CD8-positive, alpha-beta memory T cell (primary cell): Measurements from ENCODE around the gene KLF2. TPM values are rescaled to one million over a fixed set of nuclear protein-coding genes. Genes with fewer than 3 reads are reported as not detected.

Experiments
- CTCF ChIA-PET: fragments of 350-600 bp; sonication (Branson Sonifier 250); formaldehyde crosslinking; loops from one replicate; lab custom pipeline; 2021; ENCODE audit warnings: antibody characterized with exemption; lab: Charles Lee
- POLR2A ChIA-PET: fragments of 350-600 bp; sonication (Branson Sonifier 250); formaldehyde crosslinking; loops from one replicate; lab custom pipeline; 2021; ENCODE audit warnings: antibody characterized with exemption; lab: Charles Lee
- DNase-seq, 5 donors: peaks; one replicate each; pipeline versions ENCODE4 v3.0.0 to v3.0.0-alpha.2; 2020 to 2022; ENCODE audit warnings: mixed read lengths in 1 of 5
- H3K27ac ChIP-seq: one replicate; pipeline ENCODE4 v1.7.0; 2013; ENCODE audit warnings: low read depth, mild to moderate bottlenecking, low read length, moderate library complexity
- H3K27me3 ChIP-seq: 2 replicates; pipeline ENCODE4 v1.7.0; 2013; ENCODE audit warnings: low read length, mild to moderate bottlenecking; ENCODE audit not compliant: insufficient read depth, poor library complexity, severe bottlenecking
- H3K36me3 ChIP-seq: 2 replicates; pipeline ENCODE4 v1.7.0; 2013; ENCODE audit warnings: mild to moderate bottlenecking, low read length, moderate library complexity; ENCODE audit not compliant: insufficient read depth
- H3K4me1 ChIP-seq: 2 replicates; pipeline ENCODE4 v1.7.0; 2013; ENCODE audit warnings: mild to moderate bottlenecking, low read length, moderate library complexity; ENCODE audit not compliant: insufficient read depth
- H3K4me3 ChIP-seq: 2 replicates; pipeline ENCODE4 v1.7.0; 2013; ENCODE audit warnings: mild to moderate bottlenecking, low read length
- H3K9me3 ChIP-seq: 2 replicates; pipeline ENCODE4 v1.7.0; 2013; ENCODE audit warnings: mild to moderate bottlenecking, low read length
- H3K27ac Mint-ChIP-seq, 8 donors: one replicate each; pipeline ENCODE4 v1.8.0; 2020 to 2021; ENCODE audit warnings: mixed read lengths in 8 of 8, mild to moderate bottlenecking in 6 of 8, inconsistent platforms in 3 of 8, moderate library complexity in 3 of 8
- H3K27me3 Mint-ChIP-seq, 2 donors: one replicate each; pipeline ENCODE4 v1.8.0; 2020 to 2021; ENCODE audit warnings: mixed read lengths in 2 of 2, mild to moderate bottlenecking in 1 of 2, moderate library complexity in 1 of 2
- H3K36me3 Mint-ChIP-seq, 3 donors: one replicate each; pipeline ENCODE4 v1.8.0; 2020 to 2021; ENCODE audit warnings: mixed read lengths in 3 of 3, inconsistent platforms in 1 of 3, mild to moderate bottlenecking in 1 of 3
- H3K4me1 Mint-ChIP-seq, 3 donors: one replicate each; pipeline ENCODE4 v1.8.0; 2020 to 2021; ENCODE audit warnings: mixed read lengths in 3 of 3, inconsistent platforms in 1 of 3, mild to moderate bottlenecking in 1 of 3
- H3K4me3 Mint-ChIP-seq, 7 donors: one replicate each; pipeline ENCODE4 v1.8.0; 2020 to 2021; ENCODE audit warnings: mixed read lengths in 7 of 7, mild to moderate bottlenecking in 6 of 7, moderate library complexity in 4 of 7, inconsistent platforms in 2 of 7
- H3K9me3 Mint-ChIP-seq, 5 donors: one replicate each; pipeline ENCODE4 v1.8.0; 2020 to 2022; ENCODE audit warnings: mixed read lengths in 5 of 5, mild to moderate bottlenecking in 3 of 5, moderate library complexity in 2 of 5, inconsistent platforms in 1 of 5
- polyA plus RNA-seq: library from polyadenylated mRNA; unstranded; fragments of 300-500 nt; fragmentation: Illumina TruSeq; gene quantifications from one replicate; pipeline ENCODE4 v1.2.3, GENCODE V29; 2021
- total RNA-seq, 2 experiments: library from RNA; stranded (reverse); gene quantifications; one replicate each; pipeline ENCODE4 v1.2.3, GENCODE V29; 2021

The KLF2 gene
- total and polyA plus RNA-seq, 3 experiments from 2014 or later = 33.7 to 219 (median 37.5) TPM

DNA sequence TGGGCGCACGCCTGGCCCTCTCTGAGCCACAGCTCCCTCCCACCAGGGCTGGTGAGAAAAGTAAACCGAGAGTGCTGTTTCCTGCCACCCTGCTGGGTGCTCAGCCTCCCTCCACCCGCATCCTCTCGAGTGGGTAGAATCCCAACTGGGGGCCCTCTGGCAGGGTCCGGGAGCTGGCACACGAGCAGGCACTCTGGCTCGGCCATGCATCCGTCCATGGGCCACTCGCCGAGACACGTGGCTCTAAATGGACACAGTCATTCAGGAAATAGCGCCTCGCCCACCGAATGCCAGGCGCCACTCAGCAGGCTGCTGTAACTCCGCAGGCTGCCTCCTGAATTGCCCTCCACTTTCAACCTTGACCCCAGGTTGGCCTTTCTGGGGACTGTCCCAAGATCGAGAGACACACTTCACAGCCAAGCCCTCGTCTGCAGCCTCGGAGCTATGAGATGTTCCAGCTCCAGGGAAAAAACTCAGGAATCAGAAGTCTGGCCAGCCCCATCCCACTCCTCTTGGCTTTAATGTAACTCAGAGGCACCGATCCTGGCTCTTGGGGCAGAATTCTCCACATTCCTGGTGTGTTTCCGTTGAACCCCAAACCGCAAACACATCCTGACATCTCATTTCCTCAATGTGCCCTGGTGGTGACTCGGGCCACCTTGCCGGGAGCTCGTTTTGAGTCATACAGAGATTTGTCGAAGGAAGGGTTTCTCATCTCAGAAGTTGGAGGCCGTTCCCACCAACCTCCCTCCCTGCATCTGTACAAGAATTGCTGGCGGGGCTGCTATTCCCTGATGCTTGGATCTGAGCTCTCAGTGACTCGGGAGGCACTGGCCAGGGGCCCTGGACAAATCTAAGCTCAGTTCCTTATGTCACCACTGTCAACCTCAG is 14.1 kb downstream of the KLF2 start:
- Histone ChIP-seq H3K27ac (peak overlapping the region; percentile 50), H3K4me3 (peak overlapping the region; percentile 59), H3K9me3 (no peaks in the 10 kb centered on the region), H3K27me3 (no peaks in the 10 kb centered on the region), H3K4me1 (peaks cover 73% of the 10 kb centered on the region), H3K36me3 (no peaks in the 10 kb centered on the region)
- peak; percentile 36 to 67 (median 48) for DNase-seq
- peaks cover 63 to 70% (median 69%) of the 10 kb centered on the region in 3 donors for H3K4me1 Mint-ChIP-seq
- peak overlapping the region; percentile 82 to 99 (median 96) for H3K27ac Mint-ChIP-seq
- no peaks in the 10 kb centered on the region for H3K9me3 Mint-ChIP-seq
- CTCF ChIA-PET = interaction anchor here (0.9 to 22.1 kb wide), 12 partner anchors 9 to 95 kb away, joined by 3 to 403 read pairs (median 4); partner anchors contain the start of gene KLF2
- no peaks in the 10 kb centered on the region for H3K27me3 Mint-ChIP-seq
- peak overlapping the region; percentile 76 to 94 (median 88) for H3K4me3 Mint-ChIP-seq
- POLR2A ChIA-PET = interaction anchor here (1.0 to 8.7 kb wide), 13 partner anchors 8 to 44 kb away, joined by 3 to 137 read pairs (median 6); partner anchors contain the start of gene KLF2
- no peaks in the 10 kb centered on the region for H3K36me3 Mint-ChIP-seq

DNA sequence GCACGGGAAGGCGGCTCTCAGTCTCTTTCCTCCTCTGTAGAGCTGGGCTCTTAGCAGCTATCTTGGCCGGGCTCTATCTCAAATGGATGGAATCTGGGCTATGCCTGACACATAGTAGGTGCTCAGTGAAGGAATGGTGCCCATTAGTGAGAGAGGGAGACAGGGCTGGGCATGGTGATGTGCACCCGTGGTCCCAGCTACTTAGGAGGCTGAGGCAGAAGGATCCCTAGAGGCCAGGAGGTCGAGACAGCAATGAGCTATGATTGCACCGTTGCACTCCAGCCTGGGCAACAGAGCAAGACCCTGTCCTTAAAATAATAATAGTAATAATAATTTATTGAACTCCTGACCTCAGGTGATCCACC is 14.7 kb downstream of the KLF2 start:
- Mint-ChIP-seq H3K36me3 (no peaks in the 10 kb centered on the region), H3K4me3 (peak overlapping the region; percentile 76 to 94 (median 88)), H3K27me3 (no peaks in the 10 kb centered on the region), H3K27ac (peak overlapping the region; percentile 82 to 99 (median 96)), H3K9me3 (no peaks in the 10 kb centered on the region), H3K4me1 (peaks cover 61 to 67% (median 66%) of the 10 kb centered on the region in 3 donors)
- ChIA-PET CTCF (interaction anchor here (0.9 to 22.1 kb wide), 12 partner anchors 9 to 96 kb away, joined by 3 to 403 read pairs (median 4); partner anchors contain the start of gene KLF2), POLR2A (interaction anchor here (1.0 to 8.7 kb wide), 11 partner anchors 8 to 44 kb away, joined by 3 to 137 read pairs (median 8); partner anchors contain the start of gene KLF2)
- peaks cover 73% of the 10 kb centered on the region for H3K4me1 ChIP-seq
- H3K4me3 ChIP-seq = peak overlapping the region; percentile 59
- H3K27me3 ChIP-seq = no peaks in the 10 kb centered on the region
- peak overlapping the region; percentile 50 for H3K27ac ChIP-seq
- DNase-seq = no peak
- H3K36me3 ChIP-seq = no peaks in the 10 kb centered on the region
- H3K9me3 ChIP-seq = no peaks in the 10 kb centered on the region

DNA sequence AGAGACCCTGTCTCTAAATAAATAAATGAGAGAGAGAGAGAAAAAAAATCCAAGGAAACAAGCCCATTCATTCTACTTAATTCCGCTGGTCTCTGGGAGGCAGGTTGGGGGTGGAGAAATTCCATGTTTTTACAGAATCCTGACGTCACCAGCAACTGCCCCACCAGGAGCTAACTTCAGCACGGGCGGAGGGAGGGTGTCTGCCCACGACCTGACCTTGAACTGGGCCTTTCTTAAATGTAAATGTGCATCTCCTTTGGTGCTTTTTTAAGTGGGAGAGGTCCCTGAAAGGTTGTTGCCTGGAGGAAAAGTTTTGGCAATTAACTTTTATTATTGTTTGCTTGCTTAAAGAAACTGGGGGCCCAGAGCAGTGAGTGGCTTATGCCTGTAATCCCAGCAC is 15.5 kb downstream of the KLF2 start:
- peak overlapping the region; percentile 4 to 81 (median 52) for H3K27ac Mint-ChIP-seq
- ChIA-PET POLR2A (interaction anchor here (1.0 to 8.7 kb wide), 5 partner anchors 10 to 38 kb away, joined by 3 to 137 read pairs (median 6); no protein-coding TSS in a partner anchor), CTCF (interaction anchor here (0.9 to 22.1 kb wide), 6 partner anchors 10 to 43 kb away, joined by 3 to 403 read pairs (median 8); no protein-coding TSS in a partner anchor)
- H3K4me3 Mint-ChIP-seq = peak overlapping the region in 3 of 7 donors; percentile 8 to 57 (median 12)
- H3K36me3 Mint-ChIP-seq = no peaks in the 10 kb centered on the region
- no peak overlapping the region for H3K4me3 ChIP-seq
- no peaks in the 10 kb centered on the region for H3K36me3 ChIP-seq
- H3K4me1 Mint-ChIP-seq = peaks cover 57 to 64% (median 63%) of the 10 kb centered on the region in 3 donors
- no peaks in the 10 kb centered on the region for H3K9me3 ChIP-seq
- no peaks in the 10 kb centered on the region for H3K27me3 ChIP-seq
- H3K9me3 Mint-ChIP-seq = no peaks in the 10 kb centered on the region
- DNase-seq = no peak
- H3K27me3 Mint-ChIP-seq = no peaks in the 10 kb centered on the region
- H3K27ac ChIP-seq = no peak overlapping the region
- H3K4me1 ChIP-seq = peaks cover 73% of the 10 kb centered on the region

DNA sequence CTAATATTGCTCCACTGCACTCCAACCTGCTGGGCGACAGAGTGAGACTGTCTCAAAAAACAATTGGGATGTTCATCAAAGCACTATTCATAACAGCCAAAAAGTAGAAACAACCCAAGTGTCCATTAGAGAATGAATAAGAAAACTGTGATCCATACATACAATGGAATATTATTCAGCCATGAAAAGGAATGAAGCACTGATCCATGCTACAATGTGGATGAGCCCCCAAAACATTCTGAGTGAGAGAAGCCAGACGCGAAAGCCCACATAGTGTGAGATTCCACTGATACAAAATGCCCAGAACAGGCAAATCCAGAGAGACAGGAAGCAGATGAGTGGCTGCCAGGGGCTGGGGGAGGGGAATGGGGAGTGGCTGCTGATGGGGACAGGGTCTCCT is 16.0 kb downstream of the KLF2 start:
- Mint-ChIP-seq H3K27me3 (no peaks in the 10 kb centered on the region), H3K9me3 (no peaks in the 10 kb centered on the region), H3K27ac (peak overlapping the region in 6 of 8 donors; percentile 4 to 81 (median 74)), H3K4me1 (peaks cover 58 to 69% (median 68%) of the 10 kb centered on the region in 3 donors), H3K4me3 (peak overlapping the region in 4 of 7 donors; percentile 8 to 45 (median 32)), H3K36me3 (no peaks in the 10 kb centered on the region)
- no peaks in the 10 kb centered on the region for H3K9me3 ChIP-seq
- H3K27me3 ChIP-seq = no peaks in the 10 kb centered on the region
- ChIA-PET CTCF (interaction anchor here (1.0 to 22.1 kb wide), 3 partner anchors 10 to 43 kb away, joined by 3 to 403 read pairs (median 30); no protein-coding TSS in a partner anchor), POLR2A (interaction anchor here (0.8 to 8.7 kb wide), 4 partner anchors 10 to 27 kb away, joined by 3 to 137 read pairs (median 4); no protein-coding TSS in a partner anchor)
- H3K27ac ChIP-seq = no peak overlapping the region
- peaks cover 70% of the 10 kb centered on the region for H3K4me1 ChIP-seq
- no peaks in the 10 kb centered on the region for H3K36me3 ChIP-seq
- H3K4me3 ChIP-seq = no peak overlapping the region
- DNase-seq = no peak

DNA sequence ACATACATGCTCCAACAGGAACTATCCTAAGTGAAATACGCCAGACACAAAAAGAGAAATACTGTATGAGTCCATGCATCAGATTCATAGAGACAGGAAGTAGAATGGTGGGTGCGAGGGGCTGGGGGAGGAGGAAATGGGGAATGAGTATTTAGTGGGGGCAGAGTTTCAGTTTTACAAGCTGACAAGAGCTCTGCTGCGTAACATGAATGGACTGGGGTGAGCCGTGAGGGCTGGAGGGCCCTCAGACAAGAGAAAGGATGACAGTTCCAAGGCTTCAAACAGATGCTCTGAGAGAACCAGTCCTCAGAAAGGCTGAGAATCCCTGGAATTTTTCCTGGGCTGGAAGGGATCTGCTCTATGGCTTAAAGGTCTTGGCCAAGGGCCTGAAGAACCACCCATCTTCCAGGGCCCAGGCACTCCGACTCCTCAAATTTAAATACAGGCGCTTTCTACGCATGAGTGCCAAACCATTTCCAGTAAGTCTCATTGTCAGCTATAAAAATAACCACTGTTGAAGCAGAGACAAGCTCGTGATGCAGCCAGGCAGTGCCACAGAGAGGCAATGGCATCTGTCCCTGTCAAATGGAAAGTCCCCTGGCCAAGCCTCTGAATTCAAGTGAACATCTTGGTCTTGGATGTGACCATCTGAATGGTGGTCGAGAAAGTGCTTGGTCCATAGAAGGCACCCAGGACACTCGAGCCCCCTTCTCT is 17.5 kb downstream of the KLF2 start:
- DNase-seq = peak in 3 of 5 donors; percentile 48 to 67 (median 62)
- peak overlapping the region; percentile 49 for H3K27ac ChIP-seq
- Mint-ChIP-seq H3K9me3 (no peaks in the 10 kb centered on the region), H3K4me1 (peaks cover 52 to 62% (median 60%) of the 10 kb centered on the region in 3 donors), H3K27me3 (no peaks in the 10 kb centered on the region), H3K27ac (peak overlapping the region; percentile 93 to 98 (median 96)), H3K4me3 (peak overlapping the region; percentile 55 to 87 (median 77)), H3K36me3 (no peaks in the 10 kb centered on the region)
- H3K36me3 ChIP-seq = no peaks in the 10 kb centered on the region
- peaks cover 59% of the 10 kb centered on the region for H3K4me1 ChIP-seq
- ChIA-PET POLR2A (interaction anchor here (0.6 to 8.7 kb wide), 6 partner anchors 12 to 40 kb away, joined by 5 to 137 read pairs (median 11); partner anchors contain the start of gene KLF2), CTCF (interaction anchor here (1.0 to 22.1 kb wide), 8 partner anchors 12 to 95 kb away, joined by 3 to 403 read pairs (median 4); no protein-coding TSS in a partner anchor)
- peak overlapping the region; percentile 24 for H3K4me3 ChIP-seq
- H3K27me3 ChIP-seq = no peaks in the 10 kb centered on the region
- H3K9me3 ChIP-seq = no peaks in the 10 kb centered on the region

DNA sequence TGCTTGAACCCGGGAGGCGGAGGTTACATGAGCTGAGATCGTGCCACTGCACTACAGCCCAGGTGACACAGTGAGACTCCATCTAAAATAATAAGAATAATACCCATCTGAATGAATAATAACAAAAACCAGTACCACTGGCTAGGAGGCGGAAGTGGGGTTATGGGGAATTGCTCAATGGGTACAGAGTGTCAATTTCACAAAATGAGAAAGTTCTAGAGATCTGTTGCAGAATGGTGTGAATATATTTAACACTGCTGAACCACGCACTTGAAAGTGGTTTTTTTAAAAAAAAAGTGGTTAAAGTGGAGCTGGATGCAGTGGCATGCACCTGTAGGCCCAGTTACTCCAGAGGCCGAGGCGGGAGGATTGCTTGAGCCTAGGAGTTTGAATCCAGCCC is 18.5 kb downstream of the KLF2 start:
- H3K4me1 Mint-ChIP-seq = peaks cover 44 to 58% (median 56%) of the 10 kb centered on the region in 3 donors
- no peaks in the 10 kb centered on the region for H3K27me3 ChIP-seq
- peak overlapping the region; percentile 58 to 97 (median 96) for H3K27ac Mint-ChIP-seq
- ChIA-PET POLR2A (interaction anchor here (0.9 to 8.7 kb wide), 6 partner anchors 13 to 39 kb away, joined by 3 to 137 read pairs (median 11); partner anchors contain the start of gene KLF2), CTCF (interaction anchor here (0.7 to 22.1 kb wide), 8 partner anchors 8 to 96 kb away, joined by 3 to 403 read pairs (median 5); partner anchors contain the start of gene KLF2)
- H3K4me3 Mint-ChIP-seq = peak overlapping the region; percentile 3 to 87 (median 72)
- DNase-seq = peak in 1 of 5 donors; percentile 38
- peak overlapping the region; percentile 49 for H3K27ac ChIP-seq
- H3K9me3 Mint-ChIP-seq = no peaks in the 10 kb centered on the region
- H3K27me3 Mint-ChIP-seq = no peaks in the 10 kb centered on the region
- H3K4me3 ChIP-seq = no peak overlapping the region
- H3K4me1 ChIP-seq = peaks cover 49% of the 10 kb centered on the region
- H3K36me3 Mint-ChIP-seq = no peaks in the 10 kb centered on the region
- no peaks in the 10 kb centered on the region for H3K36me3 ChIP-seq
- no peaks in the 10 kb centered on the region for H3K9me3 ChIP-seq

DNA sequence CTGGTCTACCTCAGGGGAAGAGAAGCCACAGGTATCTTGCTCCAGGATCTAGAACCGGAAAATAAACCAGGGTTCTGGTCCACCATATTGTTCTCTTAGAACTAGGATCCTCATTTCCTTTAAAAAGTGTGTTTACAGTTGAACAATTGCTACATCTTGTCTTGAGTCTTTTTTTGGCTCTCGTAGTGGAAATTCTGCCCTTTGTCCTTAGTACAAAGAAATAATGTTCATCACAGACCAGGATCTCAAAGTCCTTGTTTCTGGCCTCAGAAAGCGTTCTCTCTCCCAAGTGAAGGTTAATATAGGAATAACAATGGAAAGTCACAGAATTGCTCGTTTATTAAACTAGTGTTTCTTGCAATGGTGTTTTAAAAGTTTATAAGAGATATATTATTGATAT is 20.8 kb downstream of the KLF2 start:
- no peak for DNase-seq
- Mint-ChIP-seq H3K4me1 (peaks cover 33 to 48% (median 41%) of the 10 kb centered on the region in 3 donors), H3K4me3 (peak overlapping the region in 1 of 7 donors; percentile 28), H3K27me3 (no peaks in the 10 kb centered on the region), H3K9me3 (no peaks in the 10 kb centered on the region), H3K36me3 (peaks cover 0 to 3% (median 0%) of the 10 kb centered on the region in 3 donors), H3K27ac (peak overlapping the region in 2 of 8 donors; percentile 26 to 86)
- Histone ChIP-seq H3K4me1 (peaks cover 35% of the 10 kb centered on the region), H3K36me3 (no peaks in the 10 kb centered on the region), H3K9me3 (no peaks in the 10 kb centered on the region), H3K4me3 (no peak overlapping the region), H3K27ac (no peak overlapping the region), H3K27me3 (no peaks in the 10 kb centered on the region)
- CTCF ChIA-PET = interaction anchor here (0.5 to 22.1 kb wide), 4 partner anchors 10 to 200 kb away, joined by 4 to 403 read pairs (median 6); no protein-coding TSS in a partner anchor
- POLR2A ChIA-PET = interaction anchor here (5.4 to 8.7 kb wide), 2 partner anchors 15 to 22 kb away, joined by 54 to 137 read pairs; no protein-coding TSS in a partner anchor
